Measurements from ENCODE around the gene DPP6. TPM values are rescaled to one million over a fixed set of nuclear protein-coding genes. Genes with fewer than 3 reads are reported as not detected.

Gene DPP6
- total RNA-seq, 4 donors from 2014 or later: 1.8 to 33.7 (median 6.4) TPM

- no peak overlapping the region for H3K4me3 ChIP-seq
- no peaks in the 10 kb centered on the region for H3K36me3 ChIP-seq
- WGBS, 2 donors (ENCODE audit: low coverage in 1 of 2): 85 to 96% methylated on average over 3 of the region's 3 CpGs
- in situ Hi-C loops (cut with MboI; ENCODE audit: low pct_ligation_motif_present in 1 of 4, low pct_unique_long_range_greater_than_20kb in 1 of 4, low sequenced_read_pairs in 3 of 4): no loop called here
- no peaks in the 10 kb centered on the region for H3K27me3 ChIP-seq
- no peak for TF ChIP-seq EP300 (IDR thresholded peaks at IDR 0.05; ENCODE audit: low read depth)
- TF ChIP-seq CTCF (IDR thresholded peaks at IDR 0.05): no peak
- no peak for TF ChIP-seq POLR2A (IDR thresholded peaks at IDR 0.05)
- TF ChIP-seq POLR2AphosphoS5 (IDR thresholded peaks at IDR 0.05): no peak
- no peaks in the 10 kb centered on the region for H3K4me1 ChIP-seq
- DNase-seq: no peak
- no peaks in the 10 kb centered on the region for H3K9me3 ChIP-seq
- intact Hi-C loops (cut with DNase I; ENCODE audit: low total_unique reads): no loop called here
- no peak overlapping the region for H3K27ac ChIP-seq
Observed at GRCh38 chr7:154426778-154427177, 374.6 kb downstream of the DPP6 start.

GRCh38 chr7:154427533-154427932, 375.3 kb downstream of the DPP6 start:
- no peaks in the 10 kb centered on the region for H3K4me1 ChIP-seq
- H3K9me3 ChIP-seq: no peaks in the 10 kb centered on the region
- H3K4me3 ChIP-seq: no peak overlapping the region
- no peaks in the 10 kb centered on the region for H3K27me3 ChIP-seq
- TF ChIP-seq CTCF (IDR thresholded peaks at IDR 0.05) (no peak), POLR2A (IDR thresholded peaks at IDR 0.05) (no peak), EP300 (IDR thresholded peaks at IDR 0.05; ENCODE audit: low read depth) (no peak), POLR2AphosphoS5 (IDR thresholded peaks at IDR 0.05) (no peak)
- intact Hi-C loops (cut with DNase I; ENCODE audit: low total_unique reads): no loop called here
- H3K36me3 ChIP-seq: no peaks in the 10 kb centered on the region
- DNase-seq: no peak
- in situ Hi-C loops (cut with MboI; ENCODE audit: low pct_ligation_motif_present in 1 of 4, low pct_unique_long_range_greater_than_20kb in 1 of 4, low sequenced_read_pairs in 3 of 4): no loop called here
- H3K27ac ChIP-seq: no peak overlapping the region

GRCh38 chr7:154429666-154430404, 377.6 kb downstream of the DPP6 start:
- intact Hi-C loops (cut with DNase I; ENCODE audit: low total_unique reads): no loop called here
- Histone ChIP-seq H3K27me3 (no peaks in the 10 kb centered on the region), H3K4me1 (peaks cover 0 to 12% (median 2%) of the 10 kb centered on the region in 4 donors), H3K36me3 (no peaks in the 10 kb centered on the region), H3K9me3 (no peaks in the 10 kb centered on the region), H3K4me3 (no peak overlapping the region), H3K27ac (no peak overlapping the region)
- in situ Hi-C loops (cut with MboI; ENCODE audit: low pct_ligation_motif_present in 1 of 4, low pct_unique_long_range_greater_than_20kb in 1 of 4, low sequenced_read_pairs in 3 of 4): no loop called here
- 80 to 87% methylated on average over 5 to 20 of the region's 20 CpGs for WGBS, 2 donors (ENCODE audit: low coverage in 1 of 2)
- TF ChIP-seq POLR2AphosphoS5 (IDR thresholded peaks at IDR 0.05): no peak
- no peak for TF ChIP-seq CTCF (IDR thresholded peaks at IDR 0.05)
- no peak for TF ChIP-seq EP300 (IDR thresholded peaks at IDR 0.05; ENCODE audit: low read depth)
- no peak for TF ChIP-seq POLR2A (IDR thresholded peaks at IDR 0.05)
- no peak for DNase-seq

GRCh38 chr7:154430640-154431039, 378.4 kb downstream of the DPP6 start:
- H3K27me3 ChIP-seq: no peaks in the 10 kb centered on the region
- H3K36me3 ChIP-seq: no peaks in the 10 kb centered on the region
- in situ Hi-C loops (cut with MboI; ENCODE audit: low pct_ligation_motif_present in 1 of 4, low pct_unique_long_range_greater_than_20kb in 1 of 4, low sequenced_read_pairs in 3 of 4): no loop called here
- H3K27ac ChIP-seq: no peak overlapping the region
- H3K4me3 ChIP-seq: no peak overlapping the region
- no peaks in the 10 kb centered on the region for H3K9me3 ChIP-seq
- no peak for DNase-seq
- WGBS, 2 donors (ENCODE audit: low coverage in 1 of 2): 87 to 88% methylated on average over 4 to 9 of the region's 9 CpGs
- no peak for TF ChIP-seq POLR2A (IDR thresholded peaks at IDR 0.05)
- TF ChIP-seq CTCF (IDR thresholded peaks at IDR 0.05): no peak
- no peak for TF ChIP-seq POLR2AphosphoS5 (IDR thresholded peaks at IDR 0.05)
- TF ChIP-seq EP300 (IDR thresholded peaks at IDR 0.05; ENCODE audit: low read depth): no peak
- H3K4me1 ChIP-seq: peaks cover 0 to 12% (median 2%) of the 10 kb centered on the region in 4 donors
- intact Hi-C loops (cut with DNase I; ENCODE audit: low total_unique reads): no loop called here

Measured in transverse colon (tissue), 4 donors.